IMR-90 (cell line): ENCODE measurements around the gene TNFRSF17.

Source experiments
- FOS ChIP-seq: fragments of 150-350 bp; IDR thresholded peaks from 2 replicates; pipeline ENCODE4 v1.6.1; 2016; ENCODE audit warnings: low read depth, low read length
- MAFK ChIP-seq: IDR thresholded peaks from 2 replicates; pipeline ENCODE4 v1.6.1; 2012; ENCODE audit warnings: low read depth, low read length, improper control_type of control experiment
- TF ChIP-seq, protein P1 (sequence below): fragments of 150-350 bp; IDR thresholded peaks from 2 replicates; pipeline ENCODE4 v1.6.1; 2017; ENCODE audit warnings: mild to moderate bottlenecking, antibody characterized with exemption, low read length, low read depth
- TF ChIP-seq, protein P2 (sequence below): conservative IDR thresholded peaks from 2 replicates; pipeline ENCODE4 v1.5.1; 2012; ENCODE audit warnings: mild to moderate bottlenecking, low read depth, low read length, improper control_type of control experiment

DNA sequence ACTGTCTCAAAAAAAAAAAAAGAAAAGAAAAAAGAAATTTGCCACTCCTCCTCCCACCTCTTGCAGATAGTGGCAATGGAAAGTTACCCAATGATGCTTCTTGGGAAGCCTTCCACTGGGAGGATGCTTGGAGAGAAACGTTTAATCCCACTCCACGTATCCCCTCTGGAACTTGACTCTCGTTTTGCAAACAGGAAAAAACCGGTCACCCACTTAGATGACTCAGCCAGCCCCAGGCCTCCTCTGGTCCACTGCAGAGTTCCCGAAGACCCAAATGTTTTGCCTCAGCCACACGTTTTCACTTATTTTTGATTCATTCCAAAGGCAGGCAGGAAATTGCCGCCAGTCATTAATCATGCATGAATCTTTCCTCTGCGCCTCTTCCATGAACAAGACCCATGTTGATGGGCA is 9.3 kb upstream of the TNFRSF17 start:
- TF ChIP-seq, protein P1, sequence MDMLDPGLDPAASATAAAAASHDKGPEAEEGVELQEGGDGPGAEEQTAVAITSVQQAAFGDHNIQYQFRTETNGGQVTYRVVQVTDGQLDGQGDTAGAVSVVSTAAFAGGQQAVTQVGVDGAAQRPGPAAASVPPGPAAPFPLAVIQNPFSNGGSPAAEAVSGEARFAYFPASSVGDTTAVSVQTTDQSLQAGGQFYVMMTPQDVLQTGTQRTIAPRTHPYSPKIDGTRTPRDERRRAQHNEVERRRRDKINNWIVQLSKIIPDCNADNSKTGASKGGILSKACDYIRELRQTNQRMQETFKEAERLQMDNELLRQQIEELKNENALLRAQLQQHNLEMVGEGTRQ = no peak
- TF ChIP-seq, protein P2, sequence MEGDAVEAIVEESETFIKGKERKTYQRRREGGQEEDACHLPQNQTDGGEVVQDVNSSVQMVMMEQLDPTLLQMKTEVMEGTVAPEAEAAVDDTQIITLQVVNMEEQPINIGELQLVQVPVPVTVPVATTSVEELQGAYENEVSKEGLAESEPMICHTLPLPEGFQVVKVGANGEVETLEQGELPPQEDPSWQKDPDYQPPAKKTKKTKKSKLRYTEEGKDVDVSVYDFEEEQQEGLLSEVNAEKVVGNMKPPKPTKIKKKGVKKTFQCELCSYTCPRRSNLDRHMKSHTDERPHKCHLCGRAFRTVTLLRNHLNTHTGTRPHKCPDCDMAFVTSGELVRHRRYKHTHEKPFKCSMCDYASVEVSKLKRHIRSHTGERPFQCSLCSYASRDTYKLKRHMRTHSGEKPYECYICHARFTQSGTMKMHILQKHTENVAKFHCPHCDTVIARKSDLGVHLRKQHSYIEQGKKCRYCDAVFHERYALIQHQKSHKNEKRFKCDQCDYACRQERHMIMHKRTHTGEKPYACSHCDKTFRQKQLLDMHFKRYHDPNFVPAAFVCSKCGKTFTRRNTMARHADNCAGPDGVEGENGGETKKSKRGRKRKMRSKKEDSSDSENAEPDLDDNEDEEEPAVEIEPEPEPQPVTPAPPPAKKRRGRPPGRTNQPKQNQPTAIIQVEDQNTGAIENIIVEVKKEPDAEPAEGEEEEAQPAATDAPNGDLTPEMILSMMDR = no peak
- TF ChIP-seq FOS (peak; percentile 79), MAFK (no peak)
